H9 (cell line): ENCODE data around the gene RCN2. TPM values are rescaled to one million over a fixed set of nuclear protein-coding genes. Genes with fewer than 3 reads are reported as not detected.

Experiments
- DNase-seq: peaks from one replicate; pipeline ENCODE4 v3.0.0-alpha.2; 2017
- H2AFZ ChIP-seq: one replicate; pipeline ENCODE4 v1.6.1; 2013; ENCODE audit warnings: mild to moderate bottlenecking, low read length, control low read depth, moderate library complexity
- H2AK5ac ChIP-seq: 2 replicates; pipeline ENCODE4 v1.6.1; 2013; ENCODE audit warnings: low read length, control low read depth, mixed read lengths; ENCODE audit not compliant: insufficient read length
- H2BK120ac ChIP-seq: one replicate; pipeline ENCODE4 v1.6.1; 2013; ENCODE audit warnings: low read depth, mild to moderate bottlenecking, low read length, control low read depth, inconsistent platforms; ENCODE audit not compliant: poor library complexity, severe bottlenecking
- H2BK12ac ChIP-seq: 2 replicates; pipeline ENCODE4 v1.6.1; 2013; ENCODE audit warnings: low read length, control low read depth, mixed read lengths, low read depth; ENCODE audit not compliant: insufficient read length
- H2BK15ac ChIP-seq: 2 replicates; pipeline ENCODE4 v1.6.1; 2013; ENCODE audit warnings: low read depth, low read length, control low read depth
- H2BK20ac ChIP-seq: one replicate; pipeline ENCODE4 v1.6.1; 2013; ENCODE audit warnings: low read depth, mild to moderate bottlenecking, low read length, control low read depth, inconsistent platforms; ENCODE audit not compliant: poor library complexity, severe bottlenecking
- H2BK5ac ChIP-seq: 2 replicates; pipeline ENCODE4 v1.6.1; 2013; ENCODE audit warnings: low read length, control low read depth, mixed read lengths; ENCODE audit not compliant: insufficient read length
- H3K14ac ChIP-seq: 2 replicates; pipeline ENCODE4 v1.6.1; 2013; ENCODE audit warnings: low read length, control low read depth; ENCODE audit not compliant: insufficient read depth
- H3K18ac ChIP-seq: 2 replicates; pipeline ENCODE4 v1.6.1; 2013; ENCODE audit warnings: low read depth, mild to moderate bottlenecking, mixed read lengths, low read length, control low read depth; ENCODE audit not compliant: insufficient read length
- H3K23ac ChIP-seq: 2 replicates; pipeline ENCODE4 v1.6.1; 2013; ENCODE audit warnings: low read length, control low read depth, mixed read lengths, low read depth; ENCODE audit not compliant: insufficient read length
- H3K23me2 ChIP-seq: 2 replicates; pipeline ENCODE4 v1.6.1; 2013; ENCODE audit warnings: low read depth, mild to moderate bottlenecking, mixed read lengths, low read length, control low read depth; ENCODE audit not compliant: insufficient read length, poor library complexity, severe bottlenecking
- H3K27ac ChIP-seq: 2 replicates; pipeline ENCODE4 v1.5.1; 2013; ENCODE audit warnings: low read length, control low read depth, mixed read lengths, low read depth; ENCODE audit not compliant: insufficient read length
- H3K27me3 ChIP-seq: 2 replicates; pipeline ENCODE4 v1.6.1; 2013; ENCODE audit warnings: low read length, control low read depth, inconsistent platforms; ENCODE audit not compliant: insufficient read depth
- H3K4ac ChIP-seq: 2 replicates; pipeline ENCODE4 v1.6.1; 2013; ENCODE audit warnings: low read depth, mild to moderate bottlenecking, control low read depth, inconsistent platforms, low read length, moderate library complexity
- H3K4me1 ChIP-seq: 2 replicates; pipeline ENCODE4 v1.6.1; 2013; ENCODE audit warnings: low read length, control low read depth, inconsistent platforms; ENCODE audit not compliant: insufficient read depth
- H3K4me2 ChIP-seq: 2 replicates; pipeline ENCODE4 v1.6.1; 2013; ENCODE audit warnings: low read length, control low read depth, mixed read lengths; ENCODE audit not compliant: insufficient read length, insufficient read depth
- H3K56ac ChIP-seq: 2 replicates; pipeline ENCODE4 v1.6.1; 2013; ENCODE audit warnings: low read depth, mild to moderate bottlenecking, mixed read lengths, low read length, control low read depth; ENCODE audit not compliant: insufficient read length
- H3K79me1 ChIP-seq: 2 replicates; pipeline ENCODE4 v1.6.1; 2013; ENCODE audit warnings: low read depth, mild to moderate bottlenecking, moderate library complexity, low read length, control low read depth, inconsistent platforms; ENCODE audit not compliant: insufficient read depth, poor library complexity, severe bottlenecking
- H3K79me2 ChIP-seq: 2 replicates; pipeline ENCODE4 v1.6.1; 2013; ENCODE audit warnings: low read length, control low read depth, inconsistent platforms; ENCODE audit not compliant: insufficient read depth
- H3K9ac ChIP-seq: 2 replicates; pipeline ENCODE4 v1.6.1; 2013; ENCODE audit warnings: low read length, control low read depth, mixed read lengths; ENCODE audit not compliant: insufficient read length; ENCODE audit errors: extremely low read depth
- H3K9me3 ChIP-seq: one replicate; pipeline ENCODE4 v1.6.1; 2013; ENCODE audit warnings: low read depth, low read length, inconsistent platforms; ENCODE audit not compliant: control insufficient read depth
- H3T11ph ChIP-seq: one replicate; pipeline ENCODE4 v1.6.1; 2013; ENCODE audit warnings: mild to moderate bottlenecking, low read length, control low read depth, inconsistent platforms
- H4K20me1 ChIP-seq: one replicate; pipeline ENCODE4 v1.6.1; 2013; ENCODE audit not compliant: control insufficient read depth, insufficient read length, insufficient read depth
- H4K5ac ChIP-seq: 2 replicates; pipeline ENCODE4 v1.6.1; 2013; ENCODE audit warnings: low read depth, mild to moderate bottlenecking, mixed read lengths, low read length, control low read depth; ENCODE audit not compliant: insufficient read length
- H4K8ac ChIP-seq: replicated peaks from 2 replicates; pipeline ENCODE4 v1.6.1; 2013; ENCODE audit warnings: low read length, control low read depth, mixed read lengths, low read depth; ENCODE audit not compliant: insufficient read length
- H4K91ac ChIP-seq: 2 replicates; pipeline ENCODE4 v1.6.1; 2013; ENCODE audit warnings: low read depth, mild to moderate bottlenecking, moderate library complexity, mixed read lengths, low read length, control low read depth; ENCODE audit not compliant: insufficient read length
- H3K27ac Mint-ChIP-seq, 3 experiments: 2 replicates in 2 of 3; 3 replicates in 1 of 3; pipeline ENCODE4 v1.8.0; 2020 to 2021; ENCODE audit warnings: mixed read lengths in 3 of 3, mild to moderate bottlenecking in 1 of 3, moderate library complexity in 1 of 3
- H3K27me3 Mint-ChIP-seq: 2 replicates; pipeline ENCODE4 v1.8.0; 2021; ENCODE audit warnings: low read depth, mild to moderate bottlenecking, moderate library complexity, mixed read lengths
- H3K36me3 Mint-ChIP-seq, 3 experiments: 2 replicates in 2 of 3; 3 replicates in 1 of 3; pipeline ENCODE4 v1.8.0; 2020 to 2021; ENCODE audit warnings: low read depth in 3 of 3, mixed read lengths in 3 of 3; ENCODE audit not compliant: insufficient read depth in 1 of 3
- H3K4me1 Mint-ChIP-seq, 2 experiments: 2 replicates each; pipeline ENCODE4 v1.8.0; 2020; ENCODE audit warnings: mixed read lengths in 2 of 2
- H3K4me3 Mint-ChIP-seq, 2 experiments: 2 replicates in 1 of 2; 3 replicates in 1 of 2; pipeline ENCODE4 v1.8.0; 2020 to 2021; ENCODE audit warnings: mild to moderate bottlenecking in 2 of 2, mixed read lengths in 2 of 2, moderate library complexity in 1 of 2
- H3K9me3 Mint-ChIP-seq, 2 experiments: 2 replicates in 1 of 2; 3 replicates in 1 of 2; pipeline ENCODE4 v1.8.0; 2020; ENCODE audit warnings: mild to moderate bottlenecking in 2 of 2, mixed read lengths in 2 of 2, moderate library complexity in 1 of 2
- total RNA-seq: library from RNA; stranded (reverse); gene quantifications from 2 replicates; pipeline ENCODE4 v1.2.1, GENCODE V29; 2021
- TF ChIP-seq, protein P1 (sequence below): fragments of 200-600 bp; sonication (generic); conservative IDR thresholded peaks from 3 replicates; pipeline ENCODE4 v1.8.0; 2021; ENCODE audit warnings: antibody characterized with exemption, mild to moderate bottlenecking

RCN2 gene
- total RNA-seq, 1 experiment from 2014 or later = 139 TPM

DNA sequence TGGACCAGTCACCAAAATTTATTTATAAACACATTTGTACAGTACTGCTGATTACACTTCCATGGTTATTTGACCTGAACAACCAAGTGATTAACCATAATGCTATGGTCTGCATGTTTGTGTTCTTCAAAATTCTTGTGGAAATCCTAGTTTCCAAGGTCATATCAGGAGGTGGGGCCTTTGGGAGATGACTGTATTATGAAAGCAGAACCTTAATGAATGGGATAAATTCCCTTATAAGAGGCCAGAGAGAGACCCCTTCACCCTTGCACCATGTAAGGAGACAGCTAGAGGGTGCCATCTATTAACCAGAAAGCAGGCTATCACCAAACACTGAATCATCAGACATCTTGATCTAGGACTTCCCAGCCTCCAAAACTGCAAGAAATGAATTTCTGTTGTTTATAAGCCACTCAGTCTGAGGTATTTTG, 28.3 kb upstream of the RCN2 start:
- Histone ChIP-seq H2AFZ (no peak overlapping the region), H3T11ph (no peak overlapping the region), H3K27me3 (no peaks in the 10 kb centered on the region; the same call in 1 of the 2 replicates), H3K23ac (no peak overlapping the region), H2BK120ac (no peak overlapping the region), H3K4ac (no peak overlapping the region), H3K4me1 (no peaks in the 10 kb centered on the region; the same call in 1 of the 2 replicates), H2BK20ac (no peak overlapping the region), H2BK15ac (no peak overlapping the region), H2BK5ac (no peak overlapping the region), H3K14ac (no peak overlapping the region), H3K56ac (no peak overlapping the region), H3K9ac (no peak overlapping the region), H3K4me2 (no peak overlapping the region), H4K91ac (no peak overlapping the region), H3K27ac (no peak overlapping the region), H3K23me2 (peaks cover 9% of the 10 kb centered on the region), H4K8ac (no peak overlapping the region), H3K18ac (no peak overlapping the region), H2BK12ac (no peak overlapping the region), H4K5ac (no peak overlapping the region), H2AK5ac (no peak overlapping the region), H3K9me3 (no peaks in the 10 kb centered on the region), H4K20me1 (no peaks in the 10 kb centered on the region), H3K79me2 (no peaks in the 10 kb centered on the region), H3K79me1 (no peaks in the 10 kb centered on the region)
- Mint-ChIP-seq H3K4me1 (peaks cover 15 to 23% of the 10 kb centered on the region in 2 experiments), H3K9me3 (peaks cover 12 to 17% of the 10 kb centered on the region in 2 experiments), H3K27ac (no peak overlapping the region), H3K4me3 (0 out of 5 replicates have a peak overlapping the region, but pooled peaks of 1 of the 2 experiments have one; percentile 3), H3K27me3 (peaks cover 39% of the 10 kb centered on the region), H3K36me3 (peaks cover 12 to 23% (median 13%) of the 10 kb centered on the region in 3 experiments)
- DNase-seq = no peak
- TF ChIP-seq, protein P1, sequence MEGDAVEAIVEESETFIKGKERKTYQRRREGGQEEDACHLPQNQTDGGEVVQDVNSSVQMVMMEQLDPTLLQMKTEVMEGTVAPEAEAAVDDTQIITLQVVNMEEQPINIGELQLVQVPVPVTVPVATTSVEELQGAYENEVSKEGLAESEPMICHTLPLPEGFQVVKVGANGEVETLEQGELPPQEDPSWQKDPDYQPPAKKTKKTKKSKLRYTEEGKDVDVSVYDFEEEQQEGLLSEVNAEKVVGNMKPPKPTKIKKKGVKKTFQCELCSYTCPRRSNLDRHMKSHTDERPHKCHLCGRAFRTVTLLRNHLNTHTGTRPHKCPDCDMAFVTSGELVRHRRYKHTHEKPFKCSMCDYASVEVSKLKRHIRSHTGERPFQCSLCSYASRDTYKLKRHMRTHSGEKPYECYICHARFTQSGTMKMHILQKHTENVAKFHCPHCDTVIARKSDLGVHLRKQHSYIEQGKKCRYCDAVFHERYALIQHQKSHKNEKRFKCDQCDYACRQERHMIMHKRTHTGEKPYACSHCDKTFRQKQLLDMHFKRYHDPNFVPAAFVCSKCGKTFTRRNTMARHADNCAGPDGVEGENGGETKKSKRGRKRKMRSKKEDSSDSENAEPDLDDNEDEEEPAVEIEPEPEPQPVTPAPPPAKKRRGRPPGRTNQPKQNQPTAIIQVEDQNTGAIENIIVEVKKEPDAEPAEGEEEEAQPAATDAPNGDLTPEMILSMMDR = peak; percentile 51
